ENCODE measurements around the gene ADORA2B. TPM values are rescaled to one million over a fixed set of nuclear protein-coding genes. Genes with fewer than 3 reads are reported as not detected.
A peak's percentile ranks its signal among the peaks of the same experiment; 100 is the strongest.

The ADORA2B gene
- total RNA-seq, 1 donor from 2014 or later = 9.7 TPM

GRCh38 chr17:15957206-15957605 is 12.3 kb downstream of the ADORA2B start:
- H3K27me3 Mint-ChIP-seq (ENCODE audit: low read depth) = no peaks in the 10 kb centered on the region
- H3K9me3 Mint-ChIP-seq (ENCODE audit: low read depth) = no peaks in the 10 kb centered on the region
- H3K4me1 Mint-ChIP-seq (ENCODE audit: low read depth) = peaks cover 50% of the 10 kb centered on the region
- H3K4me3 Mint-ChIP-seq (ENCODE audit: unreplicated experiment) = no peak overlapping the region
- no peak for DNase-seq (ENCODE audit: low spot score)
- no peaks in the 10 kb centered on the region for H3K36me3 Mint-ChIP-seq (ENCODE audit: low read depth)
- TF ChIP-seq, protein P1, sequence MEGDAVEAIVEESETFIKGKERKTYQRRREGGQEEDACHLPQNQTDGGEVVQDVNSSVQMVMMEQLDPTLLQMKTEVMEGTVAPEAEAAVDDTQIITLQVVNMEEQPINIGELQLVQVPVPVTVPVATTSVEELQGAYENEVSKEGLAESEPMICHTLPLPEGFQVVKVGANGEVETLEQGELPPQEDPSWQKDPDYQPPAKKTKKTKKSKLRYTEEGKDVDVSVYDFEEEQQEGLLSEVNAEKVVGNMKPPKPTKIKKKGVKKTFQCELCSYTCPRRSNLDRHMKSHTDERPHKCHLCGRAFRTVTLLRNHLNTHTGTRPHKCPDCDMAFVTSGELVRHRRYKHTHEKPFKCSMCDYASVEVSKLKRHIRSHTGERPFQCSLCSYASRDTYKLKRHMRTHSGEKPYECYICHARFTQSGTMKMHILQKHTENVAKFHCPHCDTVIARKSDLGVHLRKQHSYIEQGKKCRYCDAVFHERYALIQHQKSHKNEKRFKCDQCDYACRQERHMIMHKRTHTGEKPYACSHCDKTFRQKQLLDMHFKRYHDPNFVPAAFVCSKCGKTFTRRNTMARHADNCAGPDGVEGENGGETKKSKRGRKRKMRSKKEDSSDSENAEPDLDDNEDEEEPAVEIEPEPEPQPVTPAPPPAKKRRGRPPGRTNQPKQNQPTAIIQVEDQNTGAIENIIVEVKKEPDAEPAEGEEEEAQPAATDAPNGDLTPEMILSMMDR (IDR thresholded peaks at IDR 0.05) = no peak
- no peak overlapping the region for H3K27ac Mint-ChIP-seq (ENCODE audit: unreplicated experiment)

GRCh38 chr17:15957608-15958307 is 12.8 kb downstream of the ADORA2B start:
- no peak for DNase-seq (ENCODE audit: low spot score)
- TF ChIP-seq, protein P1 (IDR thresholded peaks at IDR 0.05) = no peak
- Mint-ChIP-seq H3K4me1 (ENCODE audit: low read depth) (peaks cover 49% of the 10 kb centered on the region), H3K27me3 (ENCODE audit: low read depth) (no peaks in the 10 kb centered on the region), H3K4me3 (ENCODE audit: unreplicated experiment) (no peak overlapping the region), H3K27ac (ENCODE audit: unreplicated experiment) (no peak overlapping the region), H3K36me3 (ENCODE audit: low read depth) (no peaks in the 10 kb centered on the region), H3K9me3 (ENCODE audit: low read depth) (no peaks in the 10 kb centered on the region)

DNA sequence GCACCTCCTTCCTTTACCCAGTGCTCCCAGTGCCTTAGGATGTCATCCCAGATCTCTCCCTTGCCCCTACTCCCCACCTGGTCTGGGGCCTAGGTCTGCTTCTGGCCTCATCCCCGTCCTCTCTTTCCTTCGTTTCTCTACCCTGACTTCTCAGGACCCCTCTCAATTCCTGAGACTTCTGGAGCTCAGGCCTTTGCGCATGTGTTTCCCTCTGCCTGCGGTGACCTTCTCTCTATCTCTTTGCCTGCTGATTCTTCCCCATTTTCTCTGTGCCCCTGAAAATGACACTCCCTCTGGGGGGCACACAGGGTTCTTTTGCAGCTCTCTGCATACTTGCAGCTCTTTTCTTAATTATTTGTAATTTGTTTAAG is 13.5 kb downstream of the ADORA2B start:
- Mint-ChIP-seq H3K27ac (ENCODE audit: unreplicated experiment) (peak overlapping the region; percentile 80), H3K4me3 (ENCODE audit: unreplicated experiment) (no peak overlapping the region), H3K4me1 (ENCODE audit: low read depth) (peaks cover 45% of the 10 kb centered on the region)

GRCh38 chr17:15963670-15964110 is 18.8 kb downstream of the ADORA2B start:
- Mint-ChIP-seq H3K27me3 (ENCODE audit: low read depth) (no peaks in the 10 kb centered on the region), H3K9me3 (ENCODE audit: low read depth) (no peaks in the 10 kb centered on the region), H3K27ac (ENCODE audit: unreplicated experiment) (no peak overlapping the region), H3K4me3 (ENCODE audit: unreplicated experiment) (no peak overlapping the region), H3K36me3 (ENCODE audit: low read depth) (no peaks in the 10 kb centered on the region), H3K4me1 (ENCODE audit: low read depth) (peaks cover 50% of the 10 kb centered on the region)
- no peak for DNase-seq (ENCODE audit: low spot score)
- TF ChIP-seq, protein P1 (IDR thresholded peaks at IDR 0.05) = no peak

More for the DNA sequence above, 13.5 kb downstream of the ADORA2B start:
- Mint-ChIP-seq H3K27me3 (ENCODE audit: low read depth) (no peaks in the 10 kb centered on the region), H3K9me3 (ENCODE audit: low read depth) (no peaks in the 10 kb centered on the region), H3K36me3 (ENCODE audit: low read depth) (no peaks in the 10 kb centered on the region)
- TF ChIP-seq, protein P1 (IDR thresholded peaks at IDR 0.05) = no peak
- DNase-seq (ENCODE audit: low spot score) = no peak

- Mint-ChIP-seq H3K9me3 (ENCODE audit: low read depth) (no peaks in the 10 kb centered on the region), H3K27ac (ENCODE audit: unreplicated experiment) (peak overlapping the region; percentile 65), H3K4me1 (ENCODE audit: low read depth) (peaks cover 38% of the 10 kb centered on the region), H3K4me3 (ENCODE audit: unreplicated experiment) (peak overlapping the region; percentile 5), H3K27me3 (ENCODE audit: low read depth) (no peaks in the 10 kb centered on the region), H3K36me3 (ENCODE audit: low read depth) (peaks cover 4% of the 10 kb centered on the region)
- no peak for DNase-seq (ENCODE audit: low spot score)
- TF ChIP-seq, protein P1 (IDR thresholded peaks at IDR 0.05) = no peak
These were observed 20.6 kb downstream of the ADORA2B start for GRCh38 chr17:15965528-15965927.

Measured in chondrocyte (in vitro differentiated cells).